Loucy (cell line): ENCODE measurements around the gene CHN1.

Source experiments
- EZH2phosphoT487 ChIP-seq: fragments of 200-600 bp; IDR thresholded peaks from 2 replicates; pipeline ENCODE4 v1.6.1; 2018; ENCODE audit warnings: antibody characterized with exemption, mild to moderate bottlenecking, moderate library complexity, borderline replicate concordance
- TF ChIP-seq, protein P1 (sequence below): fragments of 200-600 bp; sonication (generic); conservative IDR thresholded peaks from 2 replicates; pipeline ENCODE4 v1.5.1; 2014; ENCODE audit warnings: mild to moderate bottlenecking, antibody characterized with exemption, low read length

DNA sequence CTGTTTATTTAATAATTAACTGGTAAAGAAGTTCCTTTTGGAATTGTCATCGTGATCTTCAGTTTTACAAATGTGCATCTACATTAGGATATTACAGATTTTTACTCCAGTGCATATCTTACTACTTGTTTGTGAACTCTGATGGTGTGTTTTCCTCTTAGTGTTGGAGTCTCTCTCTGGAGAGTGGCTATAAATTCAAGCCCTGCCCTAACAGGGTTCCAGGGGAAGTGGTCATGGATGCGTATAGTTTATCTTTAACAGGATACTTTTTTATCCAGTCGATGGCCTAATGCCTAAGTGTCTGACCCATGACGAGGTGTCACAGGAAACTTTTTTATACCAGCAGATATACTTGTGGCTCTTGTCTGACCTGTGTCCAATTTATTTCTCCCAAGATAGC, 75.4 kb downstream of the CHN1 start:
- TF ChIP-seq, protein P1, sequence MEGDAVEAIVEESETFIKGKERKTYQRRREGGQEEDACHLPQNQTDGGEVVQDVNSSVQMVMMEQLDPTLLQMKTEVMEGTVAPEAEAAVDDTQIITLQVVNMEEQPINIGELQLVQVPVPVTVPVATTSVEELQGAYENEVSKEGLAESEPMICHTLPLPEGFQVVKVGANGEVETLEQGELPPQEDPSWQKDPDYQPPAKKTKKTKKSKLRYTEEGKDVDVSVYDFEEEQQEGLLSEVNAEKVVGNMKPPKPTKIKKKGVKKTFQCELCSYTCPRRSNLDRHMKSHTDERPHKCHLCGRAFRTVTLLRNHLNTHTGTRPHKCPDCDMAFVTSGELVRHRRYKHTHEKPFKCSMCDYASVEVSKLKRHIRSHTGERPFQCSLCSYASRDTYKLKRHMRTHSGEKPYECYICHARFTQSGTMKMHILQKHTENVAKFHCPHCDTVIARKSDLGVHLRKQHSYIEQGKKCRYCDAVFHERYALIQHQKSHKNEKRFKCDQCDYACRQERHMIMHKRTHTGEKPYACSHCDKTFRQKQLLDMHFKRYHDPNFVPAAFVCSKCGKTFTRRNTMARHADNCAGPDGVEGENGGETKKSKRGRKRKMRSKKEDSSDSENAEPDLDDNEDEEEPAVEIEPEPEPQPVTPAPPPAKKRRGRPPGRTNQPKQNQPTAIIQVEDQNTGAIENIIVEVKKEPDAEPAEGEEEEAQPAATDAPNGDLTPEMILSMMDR: no peak
- no peak for TF ChIP-seq EZH2phosphoT487
